H1 (cell line): Measurements from ENCODE around the gene GFAP.

Source experiments
- CEBPB ChIP-seq: IDR thresholded peaks from 2 replicates; pipeline ENCODE4 v1.6.1; 2012; ENCODE audit warnings: low read depth, low read length
- EP300 ChIP-seq, 2 experiments: IDR thresholded peaks; 1 replicate in 1 of 2; 2 replicates in 1 of 2; pipeline ENCODE4 v1.6.1; 2011 to 2012; ENCODE audit warnings: low read depth in 2 of 2, low read length in 2 of 2, mild to moderate bottlenecking in 2 of 2, borderline replicate concordance in 1 of 2, inconsistent platforms in 1 of 2, moderate library complexity in 1 of 2
- HDAC2 ChIP-seq, 2 experiments: fragments of 300-600 bp in 1 of 2; sonication (generic) in 1 of 2; IDR thresholded peaks; 2 replicates each; pipeline ENCODE4 v1.6.1; 2011 to 2012; ENCODE audit warnings: low read depth in 2 of 2, low read length in 2 of 2, mild to moderate bottlenecking in 2 of 2, moderate library complexity in 2 of 2, borderline replicate concordance in 1 of 2, inconsistent platforms in 1 of 2
- POLR2AphosphoS5 ChIP-seq: IDR thresholded peaks from 2 replicates; pipeline ENCODE4 v1.6.1; 2011; ENCODE audit warnings: low read depth, low read length
- RAD21 ChIP-seq, 2 experiments: IDR thresholded peaks in 1 of 2; conservative IDR thresholded peaks in 1 of 2; 2 replicates each; pipeline ENCODE4 v1.6.1; 2011; ENCODE audit warnings: low read depth in 2 of 2, low read length in 2 of 2, improper control_type of control experiment in 1 of 2, inconsistent platforms in 1 of 2, mild to moderate bottlenecking in 1 of 2, moderate library complexity in 1 of 2
- ZNF274 ChIP-seq: IDR thresholded peaks from 2 replicates; pipeline ENCODE4 v1.7.0; 2012; ENCODE audit warnings: low read length, borderline replicate concordance; ENCODE audit errors: extremely low read depth
- TF ChIP-seq, protein P1 (sequence below), 3 experiments: IDR thresholded peaks; 1 replicate in 2 of 3; 2 replicates in 1 of 3; pipeline versions ENCODE4 v1.5.1 to v1.6.1; 2011; ENCODE audit warnings: low read length in 3 of 3, mild to moderate bottlenecking in 3 of 3, inconsistent platforms in 2 of 3, low read depth in 1 of 3, moderate library complexity in 1 of 3; ENCODE audit not compliant: insufficient read depth in 1 of 3; ENCODE audit errors: control extremely low read depth in 1 of 3

DNA sequence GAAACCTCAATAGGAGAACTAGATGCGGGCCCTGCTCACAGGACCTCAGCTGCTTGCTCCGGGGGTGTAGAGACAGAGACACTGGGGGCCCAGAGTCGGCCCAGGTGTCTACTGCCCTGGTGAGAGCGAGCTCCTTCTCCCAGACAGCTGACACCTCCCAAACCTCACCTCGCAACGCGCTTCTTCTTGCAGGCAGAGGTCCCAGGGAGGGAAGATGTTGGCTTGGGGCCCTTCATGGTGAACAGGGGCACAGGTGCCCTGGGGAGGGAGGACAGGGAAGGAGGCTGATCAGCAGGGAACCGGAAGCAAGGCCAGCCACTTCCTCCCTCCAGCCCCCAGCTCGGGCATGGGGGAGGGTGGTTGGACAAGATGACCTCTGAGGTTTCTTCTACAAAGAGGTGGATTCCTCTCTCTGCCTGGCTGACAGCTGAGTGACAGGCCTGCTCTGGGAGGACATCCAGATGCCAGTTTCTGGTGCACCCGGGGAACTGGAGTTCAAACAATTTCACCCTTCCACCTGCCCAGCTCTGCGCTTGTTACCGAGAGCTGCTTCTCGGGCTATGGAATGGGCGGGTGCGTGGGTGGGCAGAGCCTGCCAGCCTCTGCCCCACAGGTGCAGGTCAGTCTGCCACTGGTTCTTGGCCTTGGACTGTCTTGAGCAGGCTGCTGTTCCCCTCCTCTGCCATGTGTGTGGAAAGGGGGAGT is 11.7 kb upstream of the GFAP start:
- TF ChIP-seq CEBPB (no peak), ZNF274 (no peak), RAD21 (IDR thresholded peaks at IDR 0.05 in 1 of 2, conservative IDR thresholded peaks at IDR 0.05 in 1 of 2; ENCODE audit: low read depth in 2 of 2, low read length in 2 of 2) (no peak), POLR2AphosphoS5 (no peak), HDAC2 (IDR thresholded peaks at IDR 0.05; ENCODE audit: borderline replicate concordance in 1 of 2, low read depth in 2 of 2, low read length in 2 of 2) (no peak), EP300 (IDR thresholded peaks at IDR 0.05; ENCODE audit: borderline replicate concordance in 1 of 2, low read depth in 2 of 2, low read length in 2 of 2) (no peak)
- TF ChIP-seq, protein P1, sequence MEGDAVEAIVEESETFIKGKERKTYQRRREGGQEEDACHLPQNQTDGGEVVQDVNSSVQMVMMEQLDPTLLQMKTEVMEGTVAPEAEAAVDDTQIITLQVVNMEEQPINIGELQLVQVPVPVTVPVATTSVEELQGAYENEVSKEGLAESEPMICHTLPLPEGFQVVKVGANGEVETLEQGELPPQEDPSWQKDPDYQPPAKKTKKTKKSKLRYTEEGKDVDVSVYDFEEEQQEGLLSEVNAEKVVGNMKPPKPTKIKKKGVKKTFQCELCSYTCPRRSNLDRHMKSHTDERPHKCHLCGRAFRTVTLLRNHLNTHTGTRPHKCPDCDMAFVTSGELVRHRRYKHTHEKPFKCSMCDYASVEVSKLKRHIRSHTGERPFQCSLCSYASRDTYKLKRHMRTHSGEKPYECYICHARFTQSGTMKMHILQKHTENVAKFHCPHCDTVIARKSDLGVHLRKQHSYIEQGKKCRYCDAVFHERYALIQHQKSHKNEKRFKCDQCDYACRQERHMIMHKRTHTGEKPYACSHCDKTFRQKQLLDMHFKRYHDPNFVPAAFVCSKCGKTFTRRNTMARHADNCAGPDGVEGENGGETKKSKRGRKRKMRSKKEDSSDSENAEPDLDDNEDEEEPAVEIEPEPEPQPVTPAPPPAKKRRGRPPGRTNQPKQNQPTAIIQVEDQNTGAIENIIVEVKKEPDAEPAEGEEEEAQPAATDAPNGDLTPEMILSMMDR (IDR thresholded peaks at IDR 0.05; ENCODE audit: control extremely low read depth in 1 of 3, insufficient read depth in 1 of 3, low read depth in 1 of 3, low read length in 3 of 3) = no peak
